ENCODE measurements around the gene LRP1B.
"Not testable (repeated sequence)": the region's sequence is repeated elsewhere in the genome, so short reads cannot be mapped to it uniquely, and the experiment has no call there.

The LRP1B gene

DNA sequence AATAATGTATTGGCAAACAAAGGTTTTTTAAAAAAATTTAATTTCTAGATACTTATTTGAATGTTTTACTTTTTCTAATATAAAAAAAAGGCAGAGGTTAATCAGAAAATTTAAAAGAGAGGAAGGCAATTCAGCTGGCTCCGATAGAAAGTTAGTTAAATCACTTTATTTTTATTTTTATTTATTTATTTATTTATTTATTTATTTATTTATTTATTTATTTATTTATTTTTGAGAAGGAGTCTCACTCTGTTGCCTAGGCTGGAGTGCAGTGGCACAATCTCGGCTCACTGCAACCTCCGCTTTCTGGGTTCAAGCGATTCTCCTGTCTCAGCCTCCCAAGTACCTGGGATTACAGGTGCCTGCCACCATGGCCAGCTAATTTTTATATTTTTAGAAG, 1480.7 kb downstream of the LRP1B start:
- DNase-seq (ENCODE audit: low read depth in 2 of 3, low spot score in 1 of 3), result not testable (repeated sequence)

DNA sequence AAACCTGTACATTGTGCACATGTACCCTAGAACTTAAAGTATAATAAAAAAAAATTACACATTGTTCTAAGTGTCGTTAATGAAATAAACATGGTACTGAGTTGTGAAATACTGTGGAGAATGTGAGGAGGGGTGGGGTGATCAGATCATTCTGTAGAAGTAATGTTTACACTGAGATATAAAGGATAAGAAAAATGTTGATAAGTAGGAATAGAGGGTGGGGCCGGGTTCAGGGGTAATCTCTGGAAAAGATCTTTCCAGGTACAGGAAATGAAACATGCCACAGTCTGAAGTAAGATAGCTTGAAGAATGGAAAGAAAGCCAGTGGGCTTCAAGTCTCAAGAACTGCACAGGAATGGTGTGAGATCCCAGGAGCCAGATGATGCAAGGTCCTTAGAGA, 1482.4 kb downstream of the LRP1B start:
- no peak for DNase-seq (ENCODE audit: low read depth in 2 of 3, low spot score in 1 of 3)

DNA sequence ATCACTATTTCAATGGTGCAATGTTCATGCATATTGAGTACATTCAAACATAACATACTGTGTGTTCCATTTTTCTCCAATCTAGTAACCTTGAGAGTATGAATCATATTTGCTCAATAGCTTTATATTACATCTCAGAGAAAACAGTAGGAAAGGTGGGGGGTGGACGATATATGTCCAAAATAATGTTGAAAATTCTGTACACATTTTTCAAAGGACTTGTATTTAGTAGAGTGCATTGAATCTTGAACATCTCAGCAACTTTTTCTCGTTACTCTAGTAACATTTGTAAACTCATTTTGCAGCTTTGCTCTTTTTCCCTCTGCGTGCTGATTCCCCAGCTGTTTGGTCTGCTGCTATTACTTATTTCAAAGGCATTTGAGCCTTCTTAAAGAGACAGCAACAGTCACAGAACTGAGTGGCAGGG, 1487.0 kb downstream of the LRP1B start:
- no peak for DNase-seq (ENCODE audit: low read depth in 2 of 3, low spot score in 1 of 3)

DNA sequence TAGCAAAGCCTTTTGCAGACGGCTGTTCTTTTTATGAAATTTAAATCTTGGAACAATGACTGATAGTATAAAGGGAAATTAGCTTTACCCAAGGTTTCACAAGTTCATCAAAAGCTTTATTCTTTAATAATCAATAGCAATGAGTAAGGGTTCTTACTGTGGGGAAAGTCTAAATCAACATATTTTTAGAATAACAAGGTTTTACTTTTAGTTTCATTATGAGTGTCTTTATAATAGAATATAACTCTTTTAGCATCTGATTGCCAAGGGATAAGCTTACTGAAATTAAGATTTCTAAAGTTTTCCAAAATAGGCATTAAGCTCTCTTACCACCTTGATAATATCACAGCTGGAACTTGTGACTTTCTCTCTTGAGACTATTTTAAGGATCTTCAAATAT, 1489.7 kb downstream of the LRP1B start:
- no peak for DNase-seq (ENCODE audit: low read depth in 2 of 3, low spot score in 1 of 3)

DNA sequence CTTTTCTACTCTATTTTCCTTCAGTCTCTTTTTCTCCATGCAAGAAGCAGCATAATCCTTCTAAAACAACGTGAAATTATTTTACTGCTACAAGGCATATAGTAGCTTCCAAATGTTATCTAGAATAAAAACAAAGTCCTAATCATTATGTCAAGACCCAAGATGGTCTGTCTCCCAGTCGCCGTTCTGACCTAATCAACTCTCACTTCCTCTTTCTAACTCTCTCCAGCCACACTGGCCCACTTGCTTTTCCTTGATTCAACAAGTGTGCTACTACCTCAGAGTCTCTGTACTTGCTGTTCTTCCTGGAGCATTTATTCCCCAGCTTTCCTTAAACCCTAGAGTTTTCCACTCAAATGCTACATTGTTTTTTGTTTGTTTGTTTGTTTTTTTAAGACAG, 1491.2 kb downstream of the LRP1B start:
- no peak for DNase-seq (ENCODE audit: low read depth in 2 of 3, low spot score in 1 of 3)

DNA sequence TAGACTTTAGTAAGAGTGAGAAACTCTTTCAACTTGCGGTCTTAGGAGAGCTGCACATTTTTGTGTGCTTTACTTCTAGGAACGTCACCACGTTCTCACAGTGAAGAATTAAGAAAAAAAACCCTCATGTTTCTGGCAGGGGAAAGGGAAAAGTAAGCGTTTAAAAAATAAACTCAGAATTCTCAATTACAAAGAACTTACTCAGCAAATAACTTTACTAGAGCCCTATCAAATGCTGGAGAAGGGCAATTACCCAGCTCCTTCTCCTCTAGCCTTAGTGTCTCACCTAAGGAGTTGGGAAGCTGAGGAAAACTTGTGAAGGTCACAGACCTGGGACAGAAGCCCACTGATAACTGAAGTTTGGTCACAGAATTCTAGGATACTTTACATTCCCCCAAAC, 1500.3 kb downstream of the LRP1B start:
- no peak for DNase-seq (ENCODE audit: low read depth in 2 of 3, low spot score in 1 of 3)

DNA sequence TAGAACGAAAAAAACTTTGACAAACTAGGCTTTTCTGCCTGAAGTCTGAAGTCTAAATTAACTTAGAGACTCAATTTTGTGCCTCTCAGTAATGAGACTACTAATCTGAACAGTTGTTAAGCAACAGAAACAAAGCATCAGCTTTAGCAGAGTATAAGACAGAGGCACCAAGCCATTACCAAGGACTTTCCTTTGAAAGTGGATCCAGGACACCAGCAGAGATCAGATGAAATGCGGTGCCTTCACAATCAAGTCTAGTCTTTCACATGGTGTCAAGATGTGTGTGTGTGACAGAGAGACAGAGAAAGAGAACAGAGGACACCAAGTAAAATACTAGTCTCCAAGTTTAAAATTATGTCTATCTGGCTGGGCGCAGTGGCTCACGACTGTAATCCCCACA, 1502.9 kb downstream of the LRP1B start:
- no peak for DNase-seq (ENCODE audit: low read depth in 2 of 3, low spot score in 1 of 3)

DNA sequence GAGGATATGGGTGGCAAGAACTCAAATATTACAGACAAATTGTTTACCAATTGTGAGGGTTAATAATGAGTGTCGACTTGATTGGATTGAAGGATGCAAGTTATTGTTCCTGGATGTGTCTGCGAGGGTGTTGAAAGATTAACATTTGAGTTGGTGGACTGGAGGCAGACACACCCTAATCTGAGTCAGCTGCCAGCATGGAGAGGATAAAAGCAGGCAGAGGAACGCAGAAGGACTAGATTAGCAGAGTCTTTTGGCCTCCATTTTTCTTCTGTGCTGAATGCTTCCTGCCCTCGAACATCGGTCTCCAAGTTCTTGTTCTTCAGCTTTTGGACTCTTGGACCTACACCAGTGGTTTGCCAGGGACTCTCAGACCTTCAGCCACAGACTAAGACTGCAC, 1503.7 kb downstream of the LRP1B start:
- DNase-seq (ENCODE audit: low read depth in 2 of 3, low spot score in 1 of 3), result no peak

DNA sequence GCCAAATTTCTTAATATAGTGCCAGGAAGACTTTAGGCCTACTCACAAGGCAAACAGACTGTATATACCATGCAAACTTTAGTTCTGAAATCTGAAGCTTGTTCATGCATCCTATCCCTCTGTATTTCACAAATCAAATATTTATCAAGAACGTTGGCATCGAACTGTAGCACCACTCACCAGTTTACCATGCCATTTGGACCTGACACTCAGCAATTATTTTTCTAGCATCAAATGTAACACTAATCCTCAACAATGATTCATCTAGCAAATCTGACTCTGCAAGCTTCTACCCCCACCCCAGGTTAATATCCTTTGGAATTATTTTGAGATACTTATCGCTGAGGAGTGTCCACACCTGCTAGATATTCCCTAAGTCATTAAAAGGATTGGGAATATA, 1506.6 kb downstream of the LRP1B start:
- DNase-seq (ENCODE audit: low read depth in 2 of 3, low spot score in 1 of 3), result no peak

DNA sequence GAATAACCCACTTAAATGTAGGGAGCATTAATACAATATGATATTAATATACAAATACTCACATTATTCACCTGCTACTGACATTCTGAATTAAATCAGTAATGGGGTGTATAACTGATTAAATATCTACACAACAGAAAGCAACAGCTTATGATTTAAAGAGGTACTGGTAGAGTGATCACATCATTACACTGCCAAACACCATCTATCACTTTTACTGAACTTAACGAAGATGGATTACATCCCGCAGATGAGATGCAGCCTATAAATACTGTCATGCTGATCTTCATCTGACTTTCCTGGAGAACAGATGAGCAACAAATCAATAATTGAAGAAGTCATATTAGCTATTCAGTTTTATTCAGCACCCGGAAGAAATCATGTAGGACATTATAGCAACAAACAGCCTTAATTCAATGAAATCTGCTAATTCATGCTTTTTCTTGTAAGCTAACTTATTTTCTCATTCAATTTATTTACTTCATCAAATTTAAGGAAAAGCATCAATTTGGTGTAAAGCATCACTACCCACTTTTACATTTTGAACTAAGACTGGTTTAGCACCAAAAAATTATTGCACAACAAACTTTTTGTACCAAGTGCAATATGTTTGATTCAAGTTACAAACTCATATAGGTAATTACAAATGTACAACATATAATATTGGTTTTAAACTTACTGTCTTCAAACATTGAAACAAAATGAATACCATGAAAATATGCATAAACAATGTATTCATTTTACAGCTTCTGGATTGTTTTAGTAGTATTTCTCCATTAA, 1509.0 kb downstream of the LRP1B start:
- no peak for DNase-seq (ENCODE audit: low read depth in 2 of 3, low spot score in 1 of 3)

DNA sequence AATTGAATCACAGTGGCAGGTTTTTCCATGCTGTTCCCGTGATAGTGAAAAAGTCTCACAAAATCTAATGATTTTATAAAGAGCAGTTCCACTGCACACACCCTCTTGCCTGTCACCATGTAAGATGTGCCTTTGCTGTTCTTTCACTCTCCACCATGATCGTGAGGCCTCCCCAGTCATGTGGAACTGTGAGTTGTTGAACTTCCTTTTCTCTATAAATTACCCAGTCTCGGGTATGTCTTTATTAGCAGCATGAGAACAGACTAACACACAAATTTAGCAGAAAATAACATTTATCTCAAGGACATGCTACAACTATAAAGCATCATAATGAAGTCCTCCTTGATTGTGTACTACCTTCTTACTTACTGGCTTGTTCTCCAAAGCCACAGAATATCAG, 1526.0 kb downstream of the LRP1B start:
- DNase-seq (ENCODE audit: low read depth in 2 of 3, low spot score in 1 of 3), result no peak

DNA sequence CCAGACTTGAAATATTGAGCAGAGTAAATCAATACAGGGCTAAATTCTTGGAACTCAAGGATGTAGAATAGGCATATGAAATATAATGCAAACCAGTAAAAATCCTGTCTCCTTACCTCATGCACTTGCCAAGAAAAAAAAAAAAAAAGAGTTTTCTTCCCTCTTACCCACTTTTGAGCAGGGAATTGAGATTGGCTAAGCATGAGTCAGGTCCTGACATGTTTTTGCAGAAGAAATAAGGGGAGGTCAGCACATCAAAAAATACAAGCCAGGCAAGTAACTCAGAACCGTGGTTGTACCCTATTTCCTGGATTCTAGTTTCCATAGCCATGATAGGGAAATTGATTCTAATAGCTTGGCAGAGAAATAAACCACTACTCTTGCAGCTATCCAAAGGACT, 1526.7 kb downstream of the LRP1B start:
- DNase-seq (ENCODE audit: low read depth in 2 of 3, low spot score in 1 of 3), result no peak

DNA sequence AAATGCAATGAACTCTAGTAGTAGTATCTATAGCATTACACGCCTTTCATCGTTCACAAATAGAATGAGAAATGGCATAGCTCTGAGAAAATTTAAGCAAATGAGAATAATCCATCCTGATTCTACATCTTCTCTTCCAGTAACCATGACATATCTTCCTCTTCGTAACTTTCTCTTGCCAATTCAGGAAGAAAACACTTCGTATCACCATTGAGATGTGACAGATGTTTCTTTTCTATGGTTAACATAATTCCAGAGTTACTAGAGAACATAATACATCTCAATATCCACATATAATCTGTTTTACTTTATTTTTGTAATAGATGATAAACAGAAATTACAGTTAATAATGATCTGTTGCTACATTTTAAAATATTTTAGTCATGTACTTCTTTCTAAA, 1527.4 kb downstream of the LRP1B start:
- DNase-seq (ENCODE audit: low read depth in 2 of 3, low spot score in 1 of 3), result no peak

DNA sequence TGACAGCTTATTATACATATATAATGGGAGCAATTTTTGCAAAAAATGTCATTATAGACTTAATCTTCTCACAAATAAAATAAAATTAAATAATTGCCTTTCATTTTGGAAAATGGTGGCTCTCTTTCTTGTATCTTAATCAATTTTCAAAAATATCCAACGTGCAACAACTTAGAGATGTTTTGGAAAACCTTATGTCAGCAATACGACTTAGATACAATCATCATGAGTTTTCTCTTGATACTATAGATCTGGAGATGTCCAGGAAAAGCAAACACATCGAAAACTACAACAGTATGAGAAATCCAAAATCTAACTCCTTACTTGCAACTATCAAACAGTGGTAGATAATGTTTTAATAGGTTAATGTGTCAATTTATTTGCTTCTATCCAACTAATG, 1529.0 kb downstream of the LRP1B start:
- no peak for DNase-seq (ENCODE audit: low read depth in 2 of 3, low spot score in 1 of 3)

DNA sequence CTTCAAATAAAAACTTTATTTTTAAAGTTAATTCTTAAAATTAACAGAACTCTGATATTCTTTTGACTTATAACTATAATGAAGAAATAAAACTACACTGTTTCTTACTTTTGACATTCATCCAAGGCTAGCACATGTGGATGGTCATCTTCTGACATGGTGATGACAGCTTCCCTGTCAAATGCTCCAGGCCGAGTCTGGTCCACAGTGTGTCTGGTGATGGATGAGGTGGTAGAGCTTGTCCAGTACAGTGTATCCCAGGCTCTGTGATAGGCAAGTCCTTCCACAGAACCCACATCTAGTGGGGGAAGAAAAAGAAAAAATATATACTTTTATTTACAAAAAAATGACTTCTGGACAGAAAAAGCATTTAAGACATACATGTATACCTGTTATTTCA, 1529.5 kb downstream of the LRP1B start:
- no peak for DNase-seq (ENCODE audit: low read depth in 2 of 3, low spot score in 1 of 3)

DNA sequence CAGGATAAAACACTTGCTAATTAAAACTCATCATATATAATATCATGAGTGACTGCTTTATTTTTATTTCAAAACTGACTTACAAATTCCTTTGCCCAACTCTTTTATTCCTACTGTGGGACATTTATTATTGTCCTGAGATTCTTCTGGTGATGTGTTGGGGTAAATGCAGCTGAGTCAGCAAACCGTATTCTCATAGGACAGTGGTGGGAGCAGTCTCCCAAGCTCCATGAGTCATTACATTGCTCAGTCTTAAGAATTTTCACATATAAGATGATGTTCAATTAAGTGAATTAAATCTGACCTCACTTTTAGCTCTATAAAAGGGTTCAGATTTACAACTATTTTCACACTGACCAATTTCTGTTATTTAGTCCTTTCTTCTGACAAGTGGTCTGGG, 1530.7 kb downstream of the LRP1B start:
- DNase-seq (ENCODE audit: low read depth in 2 of 3, low spot score in 1 of 3), result no peak

DNA sequence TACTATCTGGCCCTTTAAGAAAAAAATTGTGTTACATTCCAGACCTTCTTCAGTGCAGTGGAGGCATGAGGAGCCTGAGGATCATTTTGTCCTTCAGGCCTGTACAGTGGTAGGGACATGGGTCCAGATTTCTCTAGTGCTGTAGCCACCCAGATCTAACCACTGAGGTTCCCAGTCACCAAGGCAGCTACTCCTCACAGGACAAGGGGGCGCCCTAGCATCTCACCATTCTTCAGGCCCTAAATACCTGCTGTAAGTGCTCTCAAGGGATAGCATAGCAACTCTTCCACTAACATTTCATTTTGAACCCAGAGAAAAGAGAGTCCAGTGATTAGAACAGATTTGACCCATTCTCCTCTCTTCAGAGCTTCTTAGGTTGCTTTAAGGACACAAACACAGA, 1533.0 kb downstream of the LRP1B start:
- DNase-seq (ENCODE audit: low read depth in 2 of 3, low spot score in 1 of 3), result no peak

DNA sequence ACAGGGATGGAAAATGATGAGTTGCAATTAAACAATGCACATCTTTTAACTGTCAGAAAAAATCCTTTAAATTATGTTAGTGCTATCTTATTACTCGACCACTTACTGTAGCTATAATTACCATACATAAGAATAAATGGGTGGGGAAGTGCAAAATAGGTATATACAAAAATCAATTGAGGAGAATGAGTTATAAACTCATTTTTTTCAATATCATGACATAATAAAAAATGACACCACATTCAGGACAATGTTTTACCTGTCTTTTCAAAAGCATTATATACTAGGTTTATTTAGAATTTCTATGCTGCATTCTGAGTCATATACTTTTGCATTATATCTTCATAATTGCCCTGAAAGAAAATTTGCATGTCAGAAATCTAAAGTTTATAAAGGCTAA, 1533.6 kb downstream of the LRP1B start:
- no peak for DNase-seq (ENCODE audit: low read depth in 2 of 3, low spot score in 1 of 3)

DNA sequence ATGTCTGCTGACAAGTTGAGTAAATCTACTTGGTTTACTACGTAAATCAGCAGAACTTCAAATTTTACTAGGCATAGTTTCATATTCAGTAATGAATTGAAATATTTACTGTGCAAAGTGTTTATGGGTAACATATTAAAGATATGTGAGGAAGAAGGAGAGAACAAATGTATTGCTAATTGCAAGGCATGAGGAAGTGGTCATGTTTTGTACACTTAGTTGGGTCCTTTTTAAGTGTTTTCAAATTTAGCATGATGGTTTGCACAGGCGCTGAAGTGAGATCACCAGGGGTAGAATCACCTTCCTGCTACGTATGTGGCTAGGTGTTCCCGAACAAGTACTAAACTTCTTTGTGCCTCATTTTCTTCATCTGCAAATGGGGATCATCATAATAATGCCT, 1534.4 kb downstream of the LRP1B start:
- no peak for DNase-seq (ENCODE audit: low read depth in 2 of 3, low spot score in 1 of 3)

DNA sequence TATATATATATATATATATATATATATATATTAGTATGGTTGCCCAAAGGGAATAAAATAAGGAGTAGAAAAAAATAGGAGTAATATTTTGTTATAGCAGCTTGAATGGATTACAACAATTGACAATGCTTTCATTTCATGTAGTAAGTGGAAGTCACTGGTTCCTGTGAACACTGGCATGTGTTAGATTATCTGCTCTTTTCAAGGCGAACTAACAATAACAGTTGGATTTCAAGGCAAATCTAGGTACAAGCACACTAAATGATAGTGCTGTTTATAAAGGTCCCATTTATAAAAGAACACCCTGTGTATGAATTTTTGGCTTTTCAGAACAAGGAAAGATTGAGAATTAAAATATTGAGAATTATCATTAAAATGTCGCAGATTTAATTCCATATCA, 1535.7 kb downstream of the LRP1B start:
- DNase-seq (ENCODE audit: low read depth in 2 of 3, low spot score in 1 of 3), result no peak

DNA sequence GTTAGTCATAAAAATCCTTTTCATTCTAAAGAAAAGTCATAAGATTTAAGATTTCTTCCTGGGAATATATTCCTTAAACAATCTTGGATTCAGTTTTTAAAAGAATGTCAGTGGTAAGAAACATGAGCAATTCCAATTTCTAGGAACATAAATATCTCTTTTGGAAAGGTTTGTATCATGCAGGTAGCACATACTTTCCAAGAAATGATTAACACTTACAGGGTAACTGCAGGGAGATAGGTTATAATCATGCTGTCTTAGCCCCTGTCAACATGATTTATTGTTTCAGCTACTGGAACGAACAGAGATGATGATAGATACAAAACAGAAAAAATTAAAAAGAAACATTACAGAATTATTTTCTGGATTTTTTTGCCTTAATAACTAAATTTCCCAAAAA, 1537.7 kb downstream of the LRP1B start:
- DNase-seq (ENCODE audit: low read depth in 2 of 3, low spot score in 1 of 3), result no peak

DNA sequence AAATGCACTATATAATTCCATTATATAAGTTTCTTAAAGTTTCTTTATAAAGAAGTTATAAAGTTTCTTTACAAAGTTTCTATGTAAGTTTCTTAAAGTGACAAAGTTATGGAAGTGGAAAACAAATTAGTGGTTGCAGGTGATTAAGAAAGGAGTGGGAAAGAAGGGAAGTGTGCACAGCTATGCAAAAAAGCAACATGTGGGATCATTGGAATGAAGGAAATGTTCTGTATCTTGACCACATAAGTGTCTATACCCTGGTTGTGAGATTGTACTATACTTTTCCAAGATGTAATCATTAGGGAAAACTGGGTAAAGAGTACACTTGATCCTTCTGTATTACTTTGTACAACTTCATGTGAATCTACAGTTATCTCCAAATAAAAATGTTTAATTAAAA, 1541.1 kb downstream of the LRP1B start:
- DNase-seq (ENCODE audit: low read depth in 2 of 3, low spot score in 1 of 3), result no peak

DNA sequence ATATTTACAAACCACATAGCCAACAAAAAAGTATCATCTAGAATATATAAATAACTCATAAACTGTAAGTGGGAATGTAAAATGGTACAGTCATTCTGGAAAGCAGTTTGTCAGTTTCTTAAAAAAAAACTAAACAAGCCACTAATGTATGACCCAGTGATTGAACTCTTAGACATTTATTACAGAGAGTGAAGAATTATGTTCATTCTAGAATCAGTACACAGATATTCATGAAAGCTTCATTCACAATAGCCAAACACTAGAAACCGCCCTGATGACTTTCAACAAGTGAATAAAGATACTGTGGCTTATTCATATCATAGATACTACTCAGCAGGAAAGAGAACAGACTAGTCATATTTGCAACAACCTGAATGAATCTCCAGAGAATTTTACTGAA, 1541.5 kb downstream of the LRP1B start:
- no peak for DNase-seq (ENCODE audit: low read depth in 2 of 3, low spot score in 1 of 3)

DNA sequence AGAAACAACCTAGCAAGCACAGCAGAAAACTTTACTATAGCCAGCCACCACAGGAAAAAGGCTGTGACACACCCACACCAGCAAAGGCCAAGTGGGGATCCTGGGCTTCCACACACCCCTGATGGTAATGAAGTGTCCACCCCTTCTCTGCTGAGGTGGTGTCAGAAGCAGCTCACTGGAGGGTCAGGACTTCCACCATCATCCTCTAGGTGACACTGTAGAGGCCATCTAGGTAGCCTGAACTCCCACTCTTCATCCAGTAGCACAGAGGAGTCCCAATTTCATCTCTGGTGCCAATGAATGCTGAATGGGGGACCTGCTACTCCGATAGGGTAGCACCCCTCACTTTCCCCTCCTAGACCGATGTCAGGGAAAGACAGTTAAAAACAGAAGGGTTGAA, 1544.4 kb downstream of the LRP1B start:
- no peak for DNase-seq (ENCODE audit: low read depth in 2 of 3, low spot score in 1 of 3)

Measured in stimulated activated CD4-positive, alpha-beta T cell treated with anti-CD3 and anti-CD28 coated beads, Interleukin-12 subunit alpha, Interleukin-12 subunit beta, amount 100 ng/mL, for 48 hours (primary cell).